Smooth muscle cell (in vitro differentiated cells): Measurements from ENCODE around the gene PLD4. TPM values are rescaled to one million over a fixed set of nuclear protein-coding genes. Genes with fewer than 3 reads are reported as not detected.

Experiments used
- DNase-seq: peaks from one replicate; lab custom pipeline; 2025; ENCODE audit not compliant: unreplicated experiment; lab: John Stamatoyannopoulos, UW
- H2AFZ ChIP-seq: fragments of 200-600 bp; sonication (generic); 2 replicates; pipeline ENCODE4 v1.6.0; 2016; ENCODE audit warnings: antibody characterized with exemption, low read depth, mild to moderate bottlenecking
- H3F3A ChIP-seq: fragments of 200-600 bp; sonication (generic); 2 replicates; pipeline ENCODE4 v1.6.0; 2017; ENCODE audit warnings: antibody characterized with exemption, low read depth
- H3K27ac ChIP-seq: fragments of 200-600 bp; sonication (generic); 2 replicates; pipeline ENCODE4 v1.5.1; 2016; ENCODE audit warnings: low read depth, mild to moderate bottlenecking
- H3K27me3 ChIP-seq: fragments of 200-600 bp; sonication (generic); 2 replicates; pipeline ENCODE4 v1.6.1; 2016; ENCODE audit warnings: low read depth, mild to moderate bottlenecking
- H3K36me3 ChIP-seq: fragments of 200-600 bp; sonication (generic); 2 replicates; pipeline ENCODE4 v1.5.1; 2016; ENCODE audit warnings: low read depth
- H3K4me1 ChIP-seq: fragments of 200-600 bp; sonication (generic); 2 replicates; pipeline ENCODE4 v1.5.1; 2016; ENCODE audit warnings: low read depth
- H3K4me2 ChIP-seq: fragments of 200-600 bp; sonication (generic); 2 replicates; pipeline ENCODE4 v1.6.0; 2016; ENCODE audit warnings: mild to moderate bottlenecking
- H3K4me3 ChIP-seq: fragments of 200-600 bp; sonication (generic); 2 replicates; pipeline ENCODE4 v1.5.1; 2016; ENCODE audit warnings: mild to moderate bottlenecking
- H3K79me2 ChIP-seq: fragments of 200-600 bp; sonication (generic); 2 replicates; pipeline ENCODE4 v1.6.0; 2016; ENCODE audit warnings: low read depth, mild to moderate bottlenecking
- H3K9ac ChIP-seq: fragments of 200-600 bp; sonication (generic); 2 replicates; pipeline ENCODE4 v1.6.0; 2016; ENCODE audit warnings: low read depth
- H3K9me3 ChIP-seq: fragments of 200-600 bp; sonication (generic); replicated peaks from 2 replicates; pipeline ENCODE4 v1.5.1; 2016; ENCODE audit warnings: low read depth
- H4K20me1 ChIP-seq: fragments of 200-600 bp; sonication (generic); 2 replicates; pipeline ENCODE4 v1.6.0; 2016; ENCODE audit warnings: low read depth
- CTCF ChIP-seq: fragments of 200-600 bp; sonication (generic); IDR thresholded peaks from 2 replicates; pipeline ENCODE4 v1.5.1; 2017; ENCODE audit warnings: borderline replicate concordance, mild to moderate bottlenecking, antibody characterized with exemption; ENCODE audit not compliant: insufficient read depth, poor library complexity, severe bottlenecking
- WGBS: methylation state at CpG from one replicate; pipeline ENCODE4 v1.1.7; 2016; ENCODE audit warnings: low lambda C conversion rate; 5-methylcytosine and 5-hydroxymethylcytosine counted together
- polyA plus RNA-seq: library from polyadenylated mRNA; unstranded; fragments of >200 nt; fragmentation: Nextera tagmentation; extraction: Ambion mirVana; gene quantifications from 2 replicates; pipeline ENCODE4 v1.2.1, GENCODE V29; 2016
- total RNA-seq: library from RNA; depleted of rRNA; stranded (reverse); fragments of >200 nt; gene quantifications from 2 replicates; pipeline ENCODE4 v1.2.3, GENCODE V29; 2014

PLD4 gene
- total and polyA plus RNA-seq, 2 experiments from 2014 or later = 0.06 to 0.09 TPM

- Histone ChIP-seq H3K9me3 (no peaks in the 10 kb centered on the region), H4K20me1 (peaks cover 7% of the 10 kb centered on the region), H3F3A (no peaks in the 10 kb centered on the region), H3K4me1 (no peaks in the 10 kb centered on the region), H3K79me2 (no peaks in the 10 kb centered on the region), H3K4me3 (no peak overlapping the region), H3K36me3 (no peaks in the 10 kb centered on the region), H3K27me3 (no peaks in the 10 kb centered on the region), H3K9ac (no peak overlapping the region), H3K4me2 (no peak overlapping the region), H2AFZ (no peak overlapping the region), H3K27ac (no peak overlapping the region)
- 97% methylated on average over 39 of the region's 40 CpGs for WGBS
- no peak for DNase-seq
- TF ChIP-seq CTCF = no peak
These were observed 38.5 kb upstream of the PLD4 start for GRCh38 chr14:104885973-104886689.

DNA sequence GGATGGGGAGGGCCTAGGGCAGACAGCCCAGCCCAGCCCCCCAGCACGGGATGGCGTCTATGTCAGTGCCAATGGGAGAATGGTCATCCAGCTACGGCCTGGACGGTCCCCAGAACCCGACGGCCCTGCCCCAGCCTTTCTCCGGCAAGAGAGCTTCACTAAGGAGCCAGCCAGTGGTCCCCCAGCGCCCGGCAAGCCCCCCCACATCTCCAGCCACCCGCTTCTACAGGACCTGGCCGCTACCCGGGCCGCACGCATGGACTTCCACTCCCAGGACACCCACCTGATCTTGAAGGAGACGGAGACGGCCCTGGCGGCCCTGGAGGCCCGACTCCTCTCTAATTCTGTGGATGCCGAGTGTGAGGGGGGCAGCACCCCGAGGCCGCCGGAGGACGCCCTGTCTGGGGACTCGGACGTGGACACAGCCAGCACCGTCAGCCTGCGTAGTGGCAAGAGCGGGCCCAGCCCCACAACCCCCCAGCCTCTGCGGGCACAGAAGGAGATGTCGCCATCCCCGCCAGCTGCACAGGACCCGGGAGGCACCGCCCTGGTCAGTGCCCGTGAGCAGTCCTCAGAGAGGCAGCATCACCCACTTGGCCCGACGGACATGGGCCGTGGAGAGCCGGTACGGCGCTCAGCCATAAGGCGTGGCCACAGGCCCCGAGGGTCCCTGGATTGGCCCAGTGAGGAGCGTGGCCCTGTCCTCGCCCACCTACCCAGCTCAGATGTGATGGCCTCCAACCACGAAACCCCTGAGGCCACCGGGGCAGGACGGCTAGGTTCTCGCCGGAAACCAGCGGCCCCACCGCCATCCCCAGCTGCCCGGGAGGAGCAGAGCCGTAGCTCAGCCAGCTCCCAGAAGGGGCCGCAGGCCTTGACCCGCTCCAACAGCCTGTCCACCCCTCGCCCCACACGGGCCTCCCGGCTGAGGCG is 37.7 kb upstream of the PLD4 start:
- Histone ChIP-seq H3F3A (no peaks in the 10 kb centered on the region), H3K36me3 (no peaks in the 10 kb centered on the region), H3K27ac (no peak overlapping the region), H3K9me3 (no peaks in the 10 kb centered on the region), H4K20me1 (peaks cover 4% of the 10 kb centered on the region), H3K27me3 (no peaks in the 10 kb centered on the region), H3K4me3 (no peak overlapping the region), H3K4me1 (no peaks in the 10 kb centered on the region), H3K79me2 (no peaks in the 10 kb centered on the region), H2AFZ (no peak overlapping the region), H3K9ac (no peak overlapping the region), H3K4me2 (no peak overlapping the region)
- 98% methylated on average over 59 of the region's 59 CpGs for WGBS
- no peak for DNase-seq
- no peak for TF ChIP-seq CTCF

DNA sequence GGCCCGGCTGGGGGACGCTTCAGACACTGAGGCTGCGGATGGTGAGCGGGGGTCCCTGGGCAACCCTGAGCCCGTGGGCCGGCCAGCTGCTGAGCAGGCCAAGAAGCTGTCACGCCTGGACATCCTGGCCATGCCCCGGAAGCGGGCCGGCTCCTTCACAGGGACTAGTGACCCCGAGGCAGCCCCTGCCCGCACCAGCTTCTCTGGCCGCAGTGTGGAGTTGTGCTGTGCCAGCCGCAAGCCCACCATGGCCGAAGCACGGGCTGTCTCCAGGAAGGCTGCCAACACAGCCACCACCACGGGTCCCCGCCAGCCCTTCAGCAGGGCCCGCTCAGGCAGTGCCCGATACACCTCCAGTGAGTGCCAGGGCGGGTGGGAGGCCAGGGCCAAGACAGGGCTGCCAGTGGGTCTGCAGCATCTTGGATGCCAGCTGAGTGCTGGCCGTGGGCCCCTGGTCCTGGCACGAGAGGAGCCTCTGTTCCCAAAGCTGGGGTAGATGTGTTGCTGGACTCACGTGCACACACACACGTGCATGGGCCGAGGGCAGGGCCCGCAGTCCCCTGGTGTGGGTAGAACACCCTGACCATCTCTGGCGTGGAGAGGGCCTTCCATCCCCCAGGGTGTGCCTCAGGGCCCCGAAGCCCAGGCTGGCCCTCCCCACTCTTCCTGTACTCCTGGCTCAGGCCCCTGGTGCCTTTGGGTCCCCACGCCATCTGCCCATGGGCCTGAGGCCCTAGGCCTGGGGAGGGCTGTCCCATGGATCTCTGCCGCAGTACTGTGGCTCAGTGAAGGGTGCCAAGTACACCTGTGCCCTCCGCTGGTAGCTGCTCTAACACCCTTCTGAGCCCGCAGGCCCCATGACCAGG is 36.8 kb upstream of the PLD4 start:
- Histone ChIP-seq H3K79me2 (no peaks in the 10 kb centered on the region), H3K36me3 (no peaks in the 10 kb centered on the region), H3K27ac (no peak overlapping the region), H3K4me2 (no peak overlapping the region), H4K20me1 (no peaks in the 10 kb centered on the region), H2AFZ (no peak overlapping the region), H3K9ac (no peak overlapping the region), H3K4me3 (no peak overlapping the region), H3K4me1 (no peaks in the 10 kb centered on the region), H3K27me3 (no peaks in the 10 kb centered on the region), H3K9me3 (no peaks in the 10 kb centered on the region), H3F3A (no peaks in the 10 kb centered on the region)
- WGBS = 99% methylated on average over 28 of the region's 33 CpGs
- DNase-seq = no peak
- TF ChIP-seq CTCF = no peak
